NK-92 (cell line): ENCODE data around the gene ATP5PD.

Experiments
- DNase-seq: peaks from one replicate; lab custom pipeline; 2025; ENCODE audit not compliant: unreplicated experiment; lab: John Stamatoyannopoulos, UW

ATP5PD gene

GRCh38 chr17:75046407-75047289, at the start of gene ATP5PD, which contains the start of gene KCTD2:
TSS of gene ATP5PD (minus strand) at chr17:75046969. CDS start at chr17:75042650, 4,319 bp downstream.
TSS of gene KCTD2 (plus strand) at chr17:75047225. CDS start at chr17:75047251, 26 bp downstream.
- DNase-seq, result peak; percentile 52

GRCh38 chr17:75096082-75096625, 49.4 kb upstream of the ATP5PD start:
- DNase-seq, result no peak

GRCh38 chr17:75094871-75095399, 48.2 kb upstream of the ATP5PD start:
- no peak for DNase-seq

- no peak for DNase-seq
These were observed 46.9 kb upstream of the ATP5PD start for GRCh38 chr17:75093548-75094158.

GRCh38 chr17:75091855-75092327, 45.1 kb upstream of the ATP5PD start:
- no peak for DNase-seq

- no peak for DNase-seq
These were observed 44.4 kb upstream of the ATP5PD start for GRCh38 chr17:75090871-75091854.

GRCh38 chr17:75088465-75089417, 42.0 kb upstream of the ATP5PD start:
- DNase-seq, result no peak

- DNase-seq, result no peak
These were observed 41.0 kb upstream of the ATP5PD start, which contains the start of gene SLC16A5 for GRCh38 chr17:75087558-75088453. TSS of gene SLC16A5 (plus strand) at chr17:75087954. CDS start at chr17:75093637, 5,683 bp downstream.

GRCh38 chr17:75087182-75087557, 40.4 kb upstream of the ATP5PD start:
- no peak for DNase-seq

GRCh38 chr17:75086496-75087181, 39.9 kb upstream of the ATP5PD start:
- DNase-seq, result no peak

- no peak for DNase-seq
These were observed 37.4 kb upstream of the ATP5PD start for GRCh38 chr17:75084039-75084660.

GRCh38 chr17:75082683-75083082, 35.9 kb upstream of the ATP5PD start:
- no peak for DNase-seq

- DNase-seq, result no peak
These were observed 35.1 kb upstream of the ATP5PD start for GRCh38 chr17:75081611-75082540.

GRCh38 chr17:75079023-75079373, 32.2 kb upstream of the ATP5PD start:
- DNase-seq, result no peak

- DNase-seq, result no peak
These were observed 31.7 kb upstream of the ATP5PD start for GRCh38 chr17:75078284-75079022.
